ENCODE data around the gene PREPL. TPM values are rescaled to one million over a fixed set of nuclear protein-coding genes. Genes with fewer than 3 reads are reported as not detected.
"Not testable (repeated sequence)": the region's sequence is repeated elsewhere in the genome, so short reads cannot be mapped to it uniquely, and the experiment has no call there.

Gene PREPL
- total RNA-seq, 1 donor, result 78.4 TPM

- DNase-seq (ENCODE audit: low read depth), result no peak
- TF ChIP-seq, protein P1, sequence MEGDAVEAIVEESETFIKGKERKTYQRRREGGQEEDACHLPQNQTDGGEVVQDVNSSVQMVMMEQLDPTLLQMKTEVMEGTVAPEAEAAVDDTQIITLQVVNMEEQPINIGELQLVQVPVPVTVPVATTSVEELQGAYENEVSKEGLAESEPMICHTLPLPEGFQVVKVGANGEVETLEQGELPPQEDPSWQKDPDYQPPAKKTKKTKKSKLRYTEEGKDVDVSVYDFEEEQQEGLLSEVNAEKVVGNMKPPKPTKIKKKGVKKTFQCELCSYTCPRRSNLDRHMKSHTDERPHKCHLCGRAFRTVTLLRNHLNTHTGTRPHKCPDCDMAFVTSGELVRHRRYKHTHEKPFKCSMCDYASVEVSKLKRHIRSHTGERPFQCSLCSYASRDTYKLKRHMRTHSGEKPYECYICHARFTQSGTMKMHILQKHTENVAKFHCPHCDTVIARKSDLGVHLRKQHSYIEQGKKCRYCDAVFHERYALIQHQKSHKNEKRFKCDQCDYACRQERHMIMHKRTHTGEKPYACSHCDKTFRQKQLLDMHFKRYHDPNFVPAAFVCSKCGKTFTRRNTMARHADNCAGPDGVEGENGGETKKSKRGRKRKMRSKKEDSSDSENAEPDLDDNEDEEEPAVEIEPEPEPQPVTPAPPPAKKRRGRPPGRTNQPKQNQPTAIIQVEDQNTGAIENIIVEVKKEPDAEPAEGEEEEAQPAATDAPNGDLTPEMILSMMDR (IDR thresholded peaks at IDR 0.05; ENCODE audit: insufficient read depth, low read length), result no peak
- H3K4me3 ChIP-seq (ENCODE audit: low read depth, low read length), result no peak overlapping the region
Measured at GRCh38 chr2:44320832-44321231, 40.5 kb downstream of the PREPL start.

DNA sequence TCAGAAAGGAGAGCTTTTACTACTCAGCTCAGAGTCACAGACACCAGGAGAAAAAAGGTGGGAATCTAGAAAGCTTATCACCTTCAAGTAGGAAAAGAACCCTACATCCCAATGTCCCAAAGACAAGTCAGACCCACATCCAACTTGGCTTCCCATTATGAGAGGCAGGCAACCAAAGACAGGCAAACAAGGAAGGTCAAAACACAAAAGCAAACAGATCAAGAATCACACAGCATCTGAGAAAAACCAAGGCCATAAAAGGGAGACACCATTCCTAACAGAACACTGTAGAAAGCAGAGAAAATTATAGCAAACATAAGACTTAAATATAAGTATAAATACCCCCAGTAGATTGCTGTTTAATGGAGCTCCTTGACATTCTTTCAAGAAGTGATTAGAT, 45.3 kb downstream of the PREPL start:
- no peak for DNase-seq (ENCODE audit: low read depth)
- no peak overlapping the region for H3K4me3 ChIP-seq (ENCODE audit: low read depth, low read length)
- TF ChIP-seq, protein P1 (IDR thresholded peaks at IDR 0.05; ENCODE audit: insufficient read depth, low read length), result no peak

- no peak for DNase-seq (ENCODE audit: low read depth)
- H3K4me3 ChIP-seq (ENCODE audit: low read depth, low read length), result no peak overlapping the region
- TF ChIP-seq, protein P1 (IDR thresholded peaks at IDR 0.05; ENCODE audit: insufficient read depth, low read length), result no peak
Measured at GRCh38 chr2:44314362-44314761, 46.9 kb downstream of the PREPL start.

- TF ChIP-seq, protein P1 (IDR thresholded peaks at IDR 0.05; ENCODE audit: insufficient read depth, low read length), result no peak
- no peak for DNase-seq (ENCODE audit: low read depth)
- no peak overlapping the region for H3K4me3 ChIP-seq (ENCODE audit: low read depth, low read length)
Measured at GRCh38 chr2:44310287-44310686, 51.0 kb downstream of the PREPL start.

DNA sequence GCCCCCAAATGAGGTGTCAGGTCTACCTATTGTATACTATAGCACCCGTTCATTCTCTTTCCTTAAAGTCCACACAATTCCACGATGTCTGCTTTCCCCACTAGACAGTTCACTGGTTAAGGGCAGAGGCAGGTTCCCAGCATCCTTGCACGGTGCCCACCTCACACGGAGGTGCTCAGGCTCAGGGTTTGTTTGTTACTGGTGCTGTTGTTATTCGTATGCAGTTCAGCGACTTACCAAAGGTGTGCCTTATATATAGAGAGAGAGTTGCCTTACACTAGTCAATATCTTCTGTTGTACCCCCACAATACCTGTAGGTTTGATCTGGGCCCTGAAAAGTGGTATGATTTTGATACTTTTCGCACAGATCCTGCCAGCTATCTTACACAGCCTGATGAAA, 55.4 kb downstream of the PREPL start:
- no peak for DNase-seq (ENCODE audit: low read depth)
- TF ChIP-seq, protein P1 (IDR thresholded peaks at IDR 0.05; ENCODE audit: insufficient read depth, low read length), result no peak
- no peak overlapping the region for H3K4me3 ChIP-seq (ENCODE audit: low read depth, low read length)

GRCh38 chr2:44304258-44304657, 57.0 kb downstream of the PREPL start:
- no peak overlapping the region for H3K4me3 ChIP-seq (ENCODE audit: low read depth, low read length)
- TF ChIP-seq, protein P1 (IDR thresholded peaks at IDR 0.05; ENCODE audit: insufficient read depth, low read length), result no peak
- no peak for DNase-seq (ENCODE audit: low read depth)

GRCh38 chr2:44303766-44304165, 57.5 kb downstream of the PREPL start:
- H3K4me3 ChIP-seq (ENCODE audit: low read depth, low read length); DNase-seq (ENCODE audit: low read depth): not testable (repeated sequence)

Data from fibroblast of the aortic adventitia (primary cell).